Fibroblast of lung (primary cell): ENCODE data around the gene ASTN1. TPM values are rescaled to one million over a fixed set of nuclear protein-coding genes. Genes with fewer than 3 reads are reported as not detected.

ENCODE experiments used
- DNase-seq, 2 donors: peaks; one replicate each; pipeline versions ENCODE4 v3.0.0 to v3.0.0-alpha.2; 2010; ENCODE audit warnings: low read depth in 2 of 2
- H2AFZ ChIP-seq: 2 replicates; pipeline ENCODE4 v1.5.1; 2012; ENCODE audit warnings: low read length, control low read depth, inconsistent platforms
- H3K27ac ChIP-seq: 2 replicates; pipeline ENCODE4 v1.5.1; 2011; ENCODE audit warnings: low read length, control low read depth; ENCODE audit not compliant: insufficient read depth
- H3K27me3 ChIP-seq: 2 replicates; pipeline ENCODE4 v1.5.1; 2011; ENCODE audit warnings: mild to moderate bottlenecking, low read length; ENCODE audit not compliant: control insufficient read depth, insufficient read depth
- H3K36me3 ChIP-seq: 2 replicates; pipeline ENCODE4 v1.5.1; 2011; ENCODE audit warnings: low read length; ENCODE audit not compliant: control insufficient read depth, insufficient read depth
- H3K4me1 ChIP-seq: 2 replicates; pipeline ENCODE4 v1.5.1; 2011; ENCODE audit warnings: low read length; ENCODE audit not compliant: control insufficient read depth, insufficient read depth; ENCODE audit errors: extremely low read depth
- H3K4me2 ChIP-seq: 2 replicates; pipeline ENCODE4 v1.5.1; 2011; ENCODE audit warnings: low read length, control low read depth; ENCODE audit not compliant: insufficient read depth; ENCODE audit errors: extremely low read depth
- H3K4me3 ChIP-seq, 4 experiments: fragments of 200-600 bp in 1 of 4; sonication (generic) in 1 of 4; replicated peaks in 1 of 4; 2 replicates each; pipeline ENCODE4 v1.5.1; 2011 to 2016; ENCODE audit warnings: low read length in 4 of 4, low read depth in 3 of 4, mild to moderate bottlenecking in 3 of 4, control low read depth in 2 of 4, inconsistent platforms in 1 of 4, mixed read lengths in 1 of 4; ENCODE audit not compliant: insufficient read depth in 1 of 4; ENCODE audit errors: control extremely low read depth in 1 of 4
- H3K79me2 ChIP-seq: 2 replicates; pipeline ENCODE4 v1.5.1; 2012; ENCODE audit warnings: mild to moderate bottlenecking, low read length, inconsistent platforms; ENCODE audit not compliant: control insufficient read depth, insufficient read depth
- H3K9ac ChIP-seq: 2 replicates; pipeline ENCODE4 v1.5.1; 2011; ENCODE audit warnings: mild to moderate bottlenecking, low read length, control low read depth; ENCODE audit not compliant: insufficient read depth
- H3K9me3 ChIP-seq: 2 replicates; pipeline ENCODE4 v1.5.1; 2012; ENCODE audit warnings: low read depth, low read length; ENCODE audit not compliant: control insufficient read depth, insufficient read depth
- H4K20me1 ChIP-seq: 2 replicates; pipeline ENCODE4 v1.5.1; 2011; ENCODE audit warnings: low read length; ENCODE audit not compliant: control insufficient read depth, insufficient read depth; ENCODE audit errors: extremely low read depth
- EZH2 ChIP-seq: IDR thresholded peaks from 2 replicates; pipeline ENCODE4 v1.5.1; 2012; ENCODE audit warnings: low read length, control low read depth, mild to moderate bottlenecking; ENCODE audit errors: missing control alignments
- polyA plus RNA-seq, 2 donors: library from polyadenylated mRNA; depleted of rRNA in 1 of 2; stranded (reverse) in 1 of 2; unstranded in 1 of 2; fragments of >200 nt; gene quantifications; 2 replicates each; pipeline ENCODE4 v1.2.1, GENCODE V29; 2011 to 2012; ENCODE audit warnings: missing spikeins in 1 of 2
- total RNA-seq: library from RNA; depleted of rRNA; stranded (reverse); fragments of >200 nt; gene quantifications from 2 replicates; pipeline ENCODE4 v1.2.1, GENCODE V29; 2014
- TF ChIP-seq, protein P1 (sequence below), 2 donors: IDR thresholded peaks in 1 of 2; conservative IDR thresholded peaks in 1 of 2; 1 replicate in 1 of 2; 2 replicates in 1 of 2; pipeline ENCODE4 v1.5.1; 2011 to 2012; ENCODE audit warnings: low read length in 2 of 2, control low read depth in 1 of 2, inconsistent platforms in 1 of 2, low read depth in 1 of 2, mild to moderate bottlenecking in 1 of 2

ASTN1 gene
- total and polyA plus RNA-seq, 2 donors (not counting 1 experiment from before 2014, with no cell fraction given), result 0.06 to 0.17 TPM

- peak; percentile 45 to 52 for DNase-seq
- Histone ChIP-seq H3K27ac (no peak overlapping the region), H3K9ac (no peak overlapping the region), H3K4me2 (no peak overlapping the region), H3K36me3 (no peaks in the 10 kb centered on the region), H2AFZ (no peak overlapping the region), H3K79me2 (no peaks in the 10 kb centered on the region), H3K9me3 (no peaks in the 10 kb centered on the region), H3K4me1 (no peaks in the 10 kb centered on the region), H4K20me1 (no peaks in the 10 kb centered on the region), H3K4me3 (no peak overlapping the region), H3K27me3 (no peaks in the 10 kb centered on the region)
- TF ChIP-seq, protein P1, sequence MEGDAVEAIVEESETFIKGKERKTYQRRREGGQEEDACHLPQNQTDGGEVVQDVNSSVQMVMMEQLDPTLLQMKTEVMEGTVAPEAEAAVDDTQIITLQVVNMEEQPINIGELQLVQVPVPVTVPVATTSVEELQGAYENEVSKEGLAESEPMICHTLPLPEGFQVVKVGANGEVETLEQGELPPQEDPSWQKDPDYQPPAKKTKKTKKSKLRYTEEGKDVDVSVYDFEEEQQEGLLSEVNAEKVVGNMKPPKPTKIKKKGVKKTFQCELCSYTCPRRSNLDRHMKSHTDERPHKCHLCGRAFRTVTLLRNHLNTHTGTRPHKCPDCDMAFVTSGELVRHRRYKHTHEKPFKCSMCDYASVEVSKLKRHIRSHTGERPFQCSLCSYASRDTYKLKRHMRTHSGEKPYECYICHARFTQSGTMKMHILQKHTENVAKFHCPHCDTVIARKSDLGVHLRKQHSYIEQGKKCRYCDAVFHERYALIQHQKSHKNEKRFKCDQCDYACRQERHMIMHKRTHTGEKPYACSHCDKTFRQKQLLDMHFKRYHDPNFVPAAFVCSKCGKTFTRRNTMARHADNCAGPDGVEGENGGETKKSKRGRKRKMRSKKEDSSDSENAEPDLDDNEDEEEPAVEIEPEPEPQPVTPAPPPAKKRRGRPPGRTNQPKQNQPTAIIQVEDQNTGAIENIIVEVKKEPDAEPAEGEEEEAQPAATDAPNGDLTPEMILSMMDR (conservative IDR thresholded peaks at IDR 0.05 in 1 of 2, IDR thresholded peaks at IDR 0.05 in 1 of 2; ENCODE audit: low read depth in 1 of 2, low read length in 2 of 2), result peak; percentile 13 to 66
- TF ChIP-seq EZH2, result no peak
Observed at GRCh38 chr1:176843352-176844297, 320.9 kb downstream of the ASTN1 start.

- H3K27me3 ChIP-seq, result no peaks in the 10 kb centered on the region
- H4K20me1 ChIP-seq, result no peaks in the 10 kb centered on the region
- H3K4me1 ChIP-seq, result no peaks in the 10 kb centered on the region
- H3K27ac ChIP-seq, result no peak overlapping the region
- no peaks in the 10 kb centered on the region for H3K36me3 ChIP-seq
- H3K79me2 ChIP-seq, result no peaks in the 10 kb centered on the region
- DNase-seq, result no peak
- TF ChIP-seq, protein P1 (conservative IDR thresholded peaks at IDR 0.05 in 1 of 2, IDR thresholded peaks at IDR 0.05 in 1 of 2; ENCODE audit: low read depth in 1 of 2, low read length in 2 of 2), result no peak
- TF ChIP-seq EZH2, result no peak
- H3K4me2 ChIP-seq, result no peak overlapping the region
- H3K4me3 ChIP-seq, result no peak overlapping the region
- no peaks in the 10 kb centered on the region for H3K9me3 ChIP-seq
- no peak overlapping the region for H3K9ac ChIP-seq
- H2AFZ ChIP-seq, result no peak overlapping the region
Observed at GRCh38 chr1:176841238-176841637, 323.3 kb downstream of the ASTN1 start.

- H3K27ac ChIP-seq, result no peak overlapping the region
- no peak overlapping the region for H3K4me3 ChIP-seq
- H4K20me1 ChIP-seq, result no peaks in the 10 kb centered on the region
- no peak overlapping the region for H2AFZ ChIP-seq
- DNase-seq, result no peak
- H3K4me2 ChIP-seq, result no peak overlapping the region
- H3K36me3 ChIP-seq, result no peaks in the 10 kb centered on the region
- H3K9me3 ChIP-seq, result no peaks in the 10 kb centered on the region
- no peaks in the 10 kb centered on the region for H3K4me1 ChIP-seq
- H3K79me2 ChIP-seq, result no peaks in the 10 kb centered on the region
- H3K9ac ChIP-seq, result no peak overlapping the region
- no peaks in the 10 kb centered on the region for H3K27me3 ChIP-seq
- TF ChIP-seq, protein P1 (conservative IDR thresholded peaks at IDR 0.05 in 1 of 2, IDR thresholded peaks at IDR 0.05 in 1 of 2; ENCODE audit: low read depth in 1 of 2, low read length in 2 of 2), result no peak
- no peak for TF ChIP-seq EZH2
Observed at GRCh38 chr1:176839216-176839615, 325.3 kb downstream of the ASTN1 start.
